GM21515 (cell line): ENCODE measurements around the gene SLC25A42.
A peak's percentile ranks its signal among the peaks of the same experiment; 100 is the strongest.

Experiments used
- ATAC-seq: cut with Tn5 transposase; IDR thresholded peaks from one replicate; pipeline ENCODE4 v1.9.1; 2021; ENCODE audit not compliant: unreplicated experiment

The SLC25A42 gene

GRCh38 chr19:19050104-19050503 lies 13.7 kb upstream of the SLC25A42 start:
- no peak for ATAC-seq

- no peak for ATAC-seq
These were observed 13.1 kb upstream of the SLC25A42 start for GRCh38 chr19:19050731-19051130.

DNA sequence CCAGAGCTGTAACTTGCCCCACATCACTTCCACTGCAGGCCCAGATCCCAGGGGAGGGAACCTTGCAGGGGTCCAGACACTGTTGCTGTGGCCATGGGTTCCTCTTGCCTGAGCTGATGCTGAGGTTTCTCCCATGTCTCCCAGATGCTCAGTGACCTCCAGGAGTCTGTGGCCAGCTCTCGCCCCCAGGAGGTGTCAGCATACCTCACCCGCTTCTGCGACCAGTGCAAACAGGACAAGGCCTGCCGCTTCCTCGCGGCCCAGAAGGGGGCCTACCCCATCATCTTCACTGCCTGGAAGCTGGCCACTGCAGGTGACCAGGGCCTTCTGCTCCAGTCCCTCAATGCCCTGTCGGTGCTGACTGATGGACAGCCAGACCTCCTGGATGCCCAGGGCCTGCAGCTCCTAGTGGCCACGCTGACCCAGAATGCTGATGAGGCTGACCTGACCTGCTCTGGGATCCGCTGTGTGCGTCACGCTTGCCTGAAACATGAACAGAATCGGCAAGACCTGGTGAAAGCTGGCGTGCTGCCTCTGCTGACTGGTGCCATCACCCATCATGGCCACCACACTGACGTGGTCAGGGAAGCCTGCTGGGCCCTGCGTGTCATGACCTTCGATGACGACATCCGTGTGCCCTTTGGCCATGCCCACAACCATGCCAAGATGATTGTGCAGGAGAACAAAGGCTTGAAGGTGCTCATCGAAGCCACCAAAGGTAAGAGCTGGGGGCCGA lies 12.1 kb upstream of the SLC25A42 start:
- no peak for ATAC-seq

DNA sequence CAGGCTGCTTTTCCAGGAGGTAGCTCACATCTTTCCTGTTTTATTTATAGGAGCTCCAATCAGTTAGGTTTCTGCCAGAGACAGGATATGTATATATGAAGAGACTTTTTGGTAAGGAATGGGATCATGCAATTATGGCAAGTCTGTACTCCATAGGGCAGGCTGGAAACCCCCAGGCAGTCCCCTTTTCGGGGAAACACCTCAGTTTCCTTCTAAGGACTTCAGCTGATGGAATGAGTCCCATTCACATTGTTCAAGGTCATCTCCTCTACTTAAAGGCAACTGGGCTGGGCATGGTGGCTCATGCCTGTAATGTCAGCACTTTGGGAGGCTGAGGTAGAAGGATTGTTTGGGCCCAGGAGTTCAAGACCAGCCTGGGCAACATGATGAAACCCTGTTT lies 10.9 kb upstream of the SLC25A42 start:
- no peak for ATAC-seq

DNA sequence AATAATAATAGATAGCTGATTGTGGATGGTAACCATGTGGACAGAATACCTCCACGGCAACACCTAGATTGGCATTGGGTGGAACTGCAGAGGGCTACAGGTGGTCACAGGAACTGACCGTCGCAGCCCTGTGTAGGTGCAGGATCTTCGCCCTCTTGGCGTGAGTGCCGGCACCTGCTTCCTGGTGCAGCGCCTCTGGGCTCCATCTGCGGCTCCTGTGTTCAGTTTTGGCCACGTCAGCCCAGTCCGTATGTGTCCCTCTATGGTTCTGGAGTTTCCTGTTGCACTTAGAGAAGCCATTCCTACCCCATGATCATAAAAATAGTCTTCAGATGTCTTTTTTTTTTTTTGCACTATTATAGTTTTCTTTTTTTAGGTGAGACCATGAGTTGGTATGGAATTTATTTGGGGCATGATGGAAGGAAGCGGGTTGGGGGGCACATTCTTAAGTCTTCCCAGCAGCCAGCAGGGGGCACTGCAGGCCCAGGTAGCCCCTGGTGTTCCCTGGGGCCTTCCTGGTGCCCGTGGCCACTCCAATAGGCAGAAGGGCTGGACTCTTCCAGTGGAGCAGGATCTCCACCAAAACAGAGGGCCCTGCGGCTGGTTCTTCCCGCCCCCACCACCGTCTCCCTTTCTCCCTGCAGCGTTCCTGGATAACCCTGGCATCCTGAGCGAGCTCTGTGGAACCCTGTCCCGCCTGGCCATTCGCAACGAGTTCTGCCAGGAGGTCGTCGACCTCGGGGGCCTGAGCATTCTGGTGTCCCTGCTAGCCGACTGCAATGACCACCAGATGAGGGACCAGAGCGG lies 10.1 kb upstream of the SLC25A42 start:
- ATAC-seq, result no peak

DNA sequence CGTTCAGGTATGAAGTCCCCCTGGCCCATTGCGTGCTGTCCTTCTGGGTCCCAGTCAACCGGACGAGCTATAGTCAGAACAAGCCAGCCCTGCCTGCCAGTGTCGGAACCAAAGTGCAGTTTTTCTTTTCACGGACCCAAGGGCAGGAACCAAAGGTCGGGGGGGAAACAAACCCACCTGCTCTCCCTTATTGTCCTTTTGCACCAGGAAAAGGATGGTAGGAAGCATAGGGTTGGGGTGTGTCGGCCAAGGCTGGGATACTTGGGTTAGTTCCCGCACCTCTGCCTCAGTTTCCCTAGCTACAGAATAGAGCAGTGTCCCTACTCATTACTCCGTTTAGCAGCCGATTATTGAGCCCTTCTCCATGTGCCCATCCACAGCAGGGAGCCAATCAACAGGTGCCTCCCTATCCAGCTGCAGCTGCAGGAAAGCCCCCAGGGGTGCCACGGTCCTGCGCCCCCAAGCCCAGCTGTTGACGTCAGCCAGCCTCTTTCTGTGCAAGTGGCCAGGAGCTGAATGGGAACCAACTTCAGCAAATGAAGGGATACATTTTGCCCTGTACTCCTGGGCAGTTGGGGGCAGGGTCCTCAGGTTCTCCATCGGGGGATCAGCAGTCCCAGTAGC lies 9.4 kb upstream of the SLC25A42 start:
- no peak for ATAC-seq

GRCh38 chr19:19054939-19055440 lies 8.8 kb upstream of the SLC25A42 start:
- no peak for ATAC-seq

DNA sequence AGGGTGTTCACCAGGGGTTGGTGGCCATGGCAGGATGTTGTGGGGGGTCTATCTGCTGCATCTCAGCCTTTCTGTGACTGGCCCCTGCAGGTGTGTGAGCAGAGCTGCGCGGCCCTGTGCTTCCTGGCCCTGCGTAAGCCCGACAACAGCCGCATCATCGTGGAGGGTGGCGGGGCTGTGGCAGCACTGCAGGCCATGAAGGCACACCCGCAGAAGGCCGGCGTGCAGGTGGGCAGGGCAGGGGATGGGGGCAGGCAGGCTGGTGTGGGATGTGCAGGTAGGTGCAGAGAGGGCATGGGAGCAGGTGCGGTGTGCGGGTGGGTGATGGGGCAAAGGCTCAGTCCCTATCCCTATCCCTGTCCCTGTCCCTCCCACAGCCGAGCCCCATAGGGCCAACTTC lies 8.1 kb upstream of the SLC25A42 start:
- no peak for ATAC-seq

GRCh38 chr19:19056636-19057275 lies 7.0 kb upstream of the SLC25A42 start:
- ATAC-seq, result no peak

GRCh38 chr19:19057317-19057716 lies 6.5 kb upstream of the SLC25A42 start:
- ATAC-seq, result no peak

GRCh38 chr19:19057720-19058119 lies 6.1 kb upstream of the SLC25A42 start:
- ATAC-seq, result no peak

DNA sequence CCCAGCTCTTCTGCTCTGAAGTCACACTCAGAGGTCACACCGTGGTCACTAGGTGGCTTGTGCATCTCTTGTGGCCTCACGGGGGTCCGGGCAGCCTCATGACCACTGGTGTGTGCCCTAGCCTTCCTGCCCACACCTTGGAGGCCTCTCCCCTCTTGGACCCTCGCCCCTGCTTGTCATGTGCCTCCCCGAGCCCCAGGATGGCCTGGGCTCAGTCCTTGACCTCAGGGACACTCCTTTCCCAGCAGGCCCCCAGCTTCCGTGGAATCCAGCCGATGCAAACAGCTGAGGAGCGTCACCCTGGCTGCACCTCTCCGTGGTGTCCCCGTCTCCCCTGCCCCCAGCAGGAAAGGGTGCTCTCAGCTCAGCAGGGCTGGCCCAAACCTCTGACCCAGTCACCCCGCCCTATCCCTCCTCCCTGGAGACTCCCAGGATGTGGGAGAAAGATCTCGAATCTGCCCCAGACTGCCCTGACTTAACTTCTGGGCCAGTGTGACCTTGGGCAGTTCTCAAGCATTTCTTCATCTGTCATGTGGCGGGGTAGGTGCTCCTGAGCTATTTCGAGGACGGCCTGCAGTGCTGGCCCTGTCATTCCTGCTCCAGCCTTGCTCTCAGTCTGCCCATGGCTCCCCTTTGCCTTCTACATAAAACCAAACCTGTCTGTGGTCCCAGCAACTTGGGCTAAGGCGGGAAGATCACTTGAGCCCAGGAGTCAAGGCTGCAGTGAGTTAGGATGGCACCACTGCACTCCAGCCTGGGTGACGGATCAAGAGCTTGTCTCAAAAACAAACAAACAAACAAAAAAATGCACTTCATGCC lies 4.6 kb upstream of the SLC25A42 start:
- ATAC-seq, result no peak

GRCh38 chr19:19059837-19060611 lies 3.8 kb upstream of the SLC25A42 start:
- ATAC-seq, result no peak

DNA sequence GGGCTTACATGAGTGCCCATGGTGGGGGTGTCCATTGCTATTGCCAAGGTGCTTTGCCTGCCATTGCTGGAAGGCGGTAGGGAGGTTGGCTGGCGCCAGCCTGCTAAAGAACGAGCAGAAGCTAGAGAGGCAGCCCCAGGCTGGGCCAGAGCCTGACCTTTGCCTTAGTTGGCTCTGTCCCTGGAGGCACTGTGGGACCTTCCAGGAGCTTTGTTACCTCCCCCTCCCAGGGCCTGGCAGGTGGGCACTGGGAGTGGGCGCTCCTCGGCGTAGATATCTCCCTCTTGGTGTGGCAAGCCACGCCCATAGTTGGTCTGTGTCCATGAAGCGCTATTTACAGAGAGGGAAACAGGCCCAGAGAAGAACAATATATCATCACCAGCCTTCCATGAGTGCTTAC lies 2.3 kb upstream of the SLC25A42 start:
- no peak for ATAC-seq

DNA sequence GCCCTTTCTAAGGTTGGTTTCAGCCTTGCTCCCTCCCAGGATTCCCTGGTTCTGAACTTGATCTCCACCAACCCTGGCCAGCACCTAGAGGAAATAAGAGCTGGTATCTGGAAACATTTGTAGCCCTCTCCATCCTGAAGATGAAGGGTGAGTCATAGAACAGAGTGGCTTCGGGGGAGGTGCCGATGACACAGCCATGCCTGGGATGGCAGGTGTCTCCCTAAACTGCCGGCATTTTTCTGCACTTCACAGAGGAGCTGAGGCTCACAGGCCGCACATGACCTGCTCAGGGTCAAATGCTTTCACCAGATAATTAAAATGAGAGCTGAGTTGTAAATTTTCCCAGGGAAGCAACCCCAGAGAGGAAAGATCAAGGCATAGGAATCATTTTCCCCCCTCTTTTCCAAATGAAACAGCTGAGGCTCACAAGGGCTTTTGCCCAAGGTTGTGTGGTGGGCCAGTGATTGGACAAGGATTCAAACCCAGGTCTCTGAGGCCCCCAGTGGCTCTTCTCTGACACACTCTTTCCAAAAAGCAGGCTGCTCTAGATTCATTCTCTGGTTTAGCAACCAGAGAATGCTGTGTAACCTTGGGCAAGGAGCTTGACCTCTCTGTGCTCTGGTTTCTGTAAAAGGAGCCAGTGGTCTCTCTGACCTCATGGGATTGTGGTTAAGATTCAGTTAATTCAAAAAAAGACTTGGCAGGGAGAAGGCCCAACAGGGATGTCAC lies 1.2 kb upstream of the SLC25A42 start:
- no peak for ATAC-seq

DNA sequence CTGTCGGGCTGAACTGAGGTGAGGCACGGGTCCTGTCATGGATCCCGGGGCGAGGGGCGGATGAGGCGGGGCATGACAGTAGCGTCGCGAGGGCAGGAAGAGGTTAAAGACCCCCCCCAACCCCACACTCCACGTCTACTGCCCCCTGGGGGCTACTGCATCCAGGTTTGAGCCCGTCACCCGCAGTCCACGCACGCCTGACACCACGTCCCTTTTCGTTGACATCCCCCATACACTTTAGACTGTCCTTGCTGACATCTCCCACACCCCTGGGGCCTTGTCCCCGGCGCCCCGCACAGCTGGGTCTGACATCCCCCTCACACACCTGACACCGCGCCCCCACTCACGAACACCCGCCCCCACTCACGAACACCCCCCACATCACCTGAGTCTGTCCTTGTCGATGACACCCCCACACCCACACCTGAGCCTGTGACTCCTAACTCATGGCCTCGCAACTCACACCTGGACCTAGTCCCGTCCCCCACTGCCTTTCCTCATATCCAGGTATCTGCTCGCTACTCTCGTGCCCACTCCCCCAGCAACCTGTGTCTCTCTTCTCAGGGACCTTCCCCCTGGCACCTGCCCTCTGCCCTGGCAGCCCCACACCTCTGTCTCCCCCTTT lies 416 bp downstream of the SLC25A42 start:
- peak; percentile 12 for ATAC-seq

DNA sequence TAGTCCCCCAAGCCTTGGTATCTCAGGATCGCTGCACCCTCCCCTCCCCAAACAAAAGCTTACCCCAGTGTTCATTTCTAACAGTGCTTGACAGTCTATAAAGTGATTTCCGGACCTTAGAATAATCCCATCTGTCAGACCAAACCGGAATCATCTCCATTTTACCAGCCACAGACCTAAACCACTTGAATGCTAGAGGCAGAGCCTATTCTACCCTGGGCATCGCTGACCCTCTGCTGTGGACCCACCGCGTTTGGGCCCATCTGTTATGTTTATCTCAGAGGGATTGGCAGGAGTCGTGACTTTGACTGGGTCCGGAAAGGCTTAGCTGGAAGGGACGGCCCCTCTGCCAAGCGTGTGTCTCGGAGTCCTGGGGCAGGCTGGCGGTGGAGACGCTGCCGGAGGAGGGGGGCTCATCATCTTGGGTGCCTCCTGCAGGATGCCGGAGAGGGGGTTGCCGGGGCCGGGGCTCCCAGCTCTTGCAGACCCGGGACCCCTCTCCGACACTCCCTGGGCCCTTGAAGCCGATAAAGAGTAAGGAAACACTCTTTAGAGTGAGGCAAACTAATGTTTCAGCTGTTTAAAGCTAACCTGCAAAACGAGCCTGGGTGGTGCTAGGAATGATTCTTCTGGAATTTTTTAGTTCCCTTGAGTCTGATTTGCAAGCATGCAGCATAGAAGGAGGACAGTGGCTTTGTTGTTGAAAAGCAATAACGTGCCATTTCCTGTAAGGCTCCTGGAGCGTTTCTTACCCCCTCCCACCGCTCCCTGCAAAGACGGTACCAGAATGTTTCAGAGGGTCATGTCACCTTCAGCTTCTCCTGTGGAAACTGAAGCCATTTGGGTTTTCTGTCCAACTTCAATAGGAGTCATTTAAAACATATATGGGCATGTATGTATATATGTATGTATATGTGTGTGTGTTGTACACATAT lies 1.3 kb downstream of the SLC25A42 start:
- no peak for ATAC-seq
